CD4-positive, CD25-positive, alpha-beta regulatory T cell (primary cell): ENCODE measurements around the gene MCM7. TPM values are rescaled to one million over a fixed set of nuclear protein-coding genes. Genes with fewer than 3 reads are reported as not detected.
"Not testable (repeated sequence)": the region's sequence is repeated elsewhere in the genome, so short reads cannot be mapped to it uniquely, and the experiment has no call there.

ENCODE experiments used
- ATAC-seq, 2 donors: fragments of 150-1000 bp; cut with Tn5 transposase; one replicate each; pipeline ENCODE4 v1.10.0; 2021; ENCODE audit warnings: low read depth in 2 of 2, moderate number of reproducible peaks in 2 of 2, moderate library complexity in 1 of 2
- DNase-seq, 3 donors: peaks; one replicate each; pipeline versions ENCODE4 v3.0.0 to v3.0.0-alpha.2; 2012 to 2022; ENCODE audit warnings: mixed read lengths in 1 of 3
- H3K27ac ChIP-seq: one replicate; pipeline ENCODE4 v1.7.0; 2013; ENCODE audit warnings: mild to moderate bottlenecking, low read length; ENCODE audit not compliant: insufficient read depth, poor library complexity, severe bottlenecking
- H3K27me3 ChIP-seq: one replicate; pipeline ENCODE4 v1.7.0; 2013; ENCODE audit warnings: low read length; ENCODE audit not compliant: control insufficient read depth, insufficient read depth
- H3K36me3 ChIP-seq: one replicate; pipeline ENCODE4 v1.7.0; 2013; ENCODE audit warnings: mild to moderate bottlenecking, low read length, moderate library complexity; ENCODE audit not compliant: control insufficient read depth, insufficient read depth
- H3K4me1 ChIP-seq: 2 replicates; pipeline ENCODE4 v1.7.0; 2013; ENCODE audit warnings: mild to moderate bottlenecking, low read length; ENCODE audit not compliant: insufficient read depth, control insufficient read depth, poor library complexity, severe bottlenecking
- H3K4me3 ChIP-seq: one replicate; pipeline ENCODE4 v1.7.0; 2013; ENCODE audit warnings: low read depth, mild to moderate bottlenecking, low read length, moderate library complexity
- H3K9me3 ChIP-seq, 2 experiments: 1 replicate in 1 of 2; 2 replicates in 1 of 2; pipeline ENCODE4 v1.7.0; 2013; ENCODE audit warnings: low read length in 2 of 2, mild to moderate bottlenecking in 1 of 2, moderate library complexity in 1 of 2; ENCODE audit not compliant: control insufficient read depth in 2 of 2
- H3K27ac Mint-ChIP-seq, 3 donors: one replicate each; pipeline ENCODE4 v1.8.0; 2020 to 2022; ENCODE audit warnings: mild to moderate bottlenecking in 3 of 3, mixed read lengths in 3 of 3, moderate library complexity in 2 of 3
- H3K27me3 Mint-ChIP-seq: one replicate; pipeline ENCODE4 v1.8.0; 2022; ENCODE audit warnings: mild to moderate bottlenecking, mixed read lengths
- H3K36me3 Mint-ChIP-seq: one replicate; pipeline ENCODE4 v1.8.0; 2020; ENCODE audit warnings: mixed read lengths
- H3K4me1 Mint-ChIP-seq, 4 donors: one replicate each; pipeline ENCODE4 v1.8.0; 2020 to 2022; ENCODE audit warnings: mixed read lengths in 4 of 4, mild to moderate bottlenecking in 1 of 4
- H3K4me3 Mint-ChIP-seq, 4 donors: one replicate each; pipeline ENCODE4 v1.8.0; 2020 to 2022; ENCODE audit warnings: mild to moderate bottlenecking in 4 of 4, mixed read lengths in 4 of 4, moderate library complexity in 3 of 4
- H3K9me3 Mint-ChIP-seq, 7 donors: one replicate each; pipeline ENCODE4 v1.8.0; 2020 to 2022; ENCODE audit warnings: mixed read lengths in 7 of 7, mild to moderate bottlenecking in 3 of 7, moderate library complexity in 2 of 7
- polyA plus RNA-seq, 4 donors: library from polyadenylated mRNA; unstranded; fragments of 300-500 nt; fragmentation: Illumina TruSeq; gene quantifications; one replicate each; pipeline ENCODE4 v1.2.3, GENCODE V29; 2021
- total RNA-seq: library from RNA; stranded (reverse); gene quantifications from one replicate; pipeline ENCODE4 v1.2.3, GENCODE V29; 2022

The MCM7 gene
- total and polyA plus RNA-seq, 5 donors from 2014 or later = 31.2 to 82.0 (median 36.9) TPM

DNA sequence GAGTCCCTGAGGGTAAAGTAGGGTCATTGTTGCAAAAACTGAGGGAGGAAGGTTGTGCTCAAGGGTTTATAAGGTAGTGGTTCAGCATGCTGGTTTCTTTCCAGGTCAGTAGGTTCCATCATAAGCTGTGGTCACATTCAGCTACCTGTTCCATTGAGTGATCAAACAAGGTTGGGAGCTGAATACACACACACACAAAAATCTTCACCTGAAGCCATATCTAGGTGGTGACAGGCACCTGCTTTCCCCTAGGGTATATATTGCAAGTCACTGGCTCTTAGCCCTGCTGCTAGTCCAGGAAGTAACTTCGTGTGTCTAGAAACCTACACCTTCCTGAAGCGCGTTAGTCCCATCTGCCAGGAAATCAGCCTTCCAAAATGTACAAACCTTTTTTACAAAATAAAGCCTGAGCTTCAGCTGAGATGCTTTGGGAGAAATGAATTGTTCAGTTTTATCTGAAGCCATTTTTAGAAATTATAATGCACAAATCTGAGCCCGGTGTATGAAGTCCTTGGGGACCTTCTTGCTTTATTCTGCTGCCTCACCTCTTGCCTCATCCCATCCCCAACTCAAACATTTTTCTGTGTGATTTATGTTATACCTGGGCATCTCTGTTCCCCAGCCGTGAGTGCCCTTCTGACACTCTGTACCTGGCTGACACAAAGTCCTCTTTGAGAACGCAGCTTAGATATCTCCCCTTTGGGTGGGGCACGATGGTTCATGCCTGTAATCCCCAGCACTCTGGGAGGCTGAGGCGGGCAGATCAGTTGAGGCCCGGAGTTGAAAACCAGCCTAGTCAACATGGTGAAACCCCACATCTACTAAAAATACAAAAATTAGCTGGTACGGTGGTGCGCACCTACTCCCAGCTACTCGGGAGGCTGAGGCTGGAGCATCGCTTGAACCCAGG, 36.9 kb upstream of the MCM7 start:
- H3K9me3 ChIP-seq = no peaks in the 10 kb centered on the region
- Mint-ChIP-seq H3K36me3 (no peaks in the 10 kb centered on the region), H3K4me1 (peaks cover 0 to 8% (median 4%) of the 10 kb centered on the region in 4 donors), H3K9me3 (no peaks in the 10 kb centered on the region), H3K4me3 (peak overlapping the region in 2 of 4 donors; percentile 21 to 76), H3K27me3 (peaks cover 2% of the 10 kb centered on the region), H3K27ac (peak overlapping the region in 1 of 3 donors; percentile 32)
- peak; percentile 37 for ATAC-seq
- H3K36me3 ChIP-seq = no peaks in the 10 kb centered on the region
- peak in 1 of 3 donors; percentile 35 for DNase-seq
- H3K4me1 ChIP-seq = peaks cover 3% of the 10 kb centered on the region
- peaks cover 2% of the 10 kb centered on the region for H3K27me3 ChIP-seq
- H3K4me3 ChIP-seq = no peak overlapping the region
- H3K27ac ChIP-seq = no peak overlapping the region

DNA sequence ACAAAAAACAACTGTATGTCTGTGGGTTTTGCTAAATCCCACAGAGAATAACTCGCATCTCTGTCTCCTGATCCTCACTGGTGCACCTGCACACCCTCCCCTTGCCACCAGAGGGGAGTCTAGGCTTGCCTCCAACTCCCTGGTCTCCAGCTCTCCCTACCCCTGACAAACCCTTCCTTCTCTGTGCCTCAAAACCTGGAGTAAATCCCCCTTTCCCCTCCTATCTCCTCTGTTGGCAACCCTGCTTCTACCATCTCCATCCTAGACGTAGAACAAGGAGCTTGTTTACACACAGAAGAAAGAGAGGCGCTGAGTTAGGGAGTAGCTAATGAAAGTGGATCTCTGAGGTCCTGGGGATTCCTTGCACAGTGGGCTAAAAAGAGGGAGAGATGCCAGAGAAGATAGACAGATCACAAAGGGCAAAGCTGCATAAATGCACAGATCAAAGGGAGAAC, 31.5 kb upstream of the MCM7 start:
- H3K4me3 Mint-ChIP-seq = peak overlapping the region in 2 of 4 donors; percentile 22 to 43
- peak; percentile 82 to 83 for ATAC-seq
- H3K27ac Mint-ChIP-seq = peak overlapping the region in 1 of 3 donors; percentile 54

DNA sequence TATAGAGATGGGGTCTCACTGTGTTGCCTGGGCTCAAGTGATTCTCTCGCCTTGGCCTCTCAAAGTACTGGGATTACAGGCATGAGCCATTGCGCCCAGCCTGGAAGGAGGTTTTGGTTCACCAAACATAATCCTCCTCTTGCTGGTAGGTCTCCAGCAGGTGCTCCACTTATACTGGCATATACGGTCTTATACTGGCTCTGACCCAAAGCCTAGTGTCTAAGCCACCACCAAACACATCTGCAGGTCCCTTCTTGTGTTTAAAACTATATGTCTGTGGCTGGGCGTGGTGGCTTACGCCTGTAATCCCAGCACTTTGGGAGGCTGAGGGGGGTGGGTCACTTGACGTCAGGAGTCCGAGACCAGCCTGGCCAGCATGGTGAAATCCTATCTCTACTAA, 30.9 kb upstream of the MCM7 start:
- H3K4me3 Mint-ChIP-seq = peak overlapping the region in 1 of 4 donors; percentile 22

More for the DNA sequence above, 31.5 kb upstream of the MCM7 start:
- Mint-ChIP-seq H3K9me3 (no peaks in the 10 kb centered on the region), H3K36me3 (no peaks in the 10 kb centered on the region), H3K4me1 (peaks cover 0 to 16% (median 11%) of the 10 kb centered on the region in 4 donors), H3K27me3 (peaks cover 8% of the 10 kb centered on the region)
- H3K36me3 ChIP-seq = no peaks in the 10 kb centered on the region
- H3K27me3 ChIP-seq = no peaks in the 10 kb centered on the region
- no peak overlapping the region for H3K4me3 ChIP-seq
- H3K27ac ChIP-seq = no peak overlapping the region
- no peaks in the 10 kb centered on the region for H3K9me3 ChIP-seq
- peaks cover 14% of the 10 kb centered on the region for H3K4me1 ChIP-seq
- peak; percentile 39 to 75 (median 62) for DNase-seq

DNA sequence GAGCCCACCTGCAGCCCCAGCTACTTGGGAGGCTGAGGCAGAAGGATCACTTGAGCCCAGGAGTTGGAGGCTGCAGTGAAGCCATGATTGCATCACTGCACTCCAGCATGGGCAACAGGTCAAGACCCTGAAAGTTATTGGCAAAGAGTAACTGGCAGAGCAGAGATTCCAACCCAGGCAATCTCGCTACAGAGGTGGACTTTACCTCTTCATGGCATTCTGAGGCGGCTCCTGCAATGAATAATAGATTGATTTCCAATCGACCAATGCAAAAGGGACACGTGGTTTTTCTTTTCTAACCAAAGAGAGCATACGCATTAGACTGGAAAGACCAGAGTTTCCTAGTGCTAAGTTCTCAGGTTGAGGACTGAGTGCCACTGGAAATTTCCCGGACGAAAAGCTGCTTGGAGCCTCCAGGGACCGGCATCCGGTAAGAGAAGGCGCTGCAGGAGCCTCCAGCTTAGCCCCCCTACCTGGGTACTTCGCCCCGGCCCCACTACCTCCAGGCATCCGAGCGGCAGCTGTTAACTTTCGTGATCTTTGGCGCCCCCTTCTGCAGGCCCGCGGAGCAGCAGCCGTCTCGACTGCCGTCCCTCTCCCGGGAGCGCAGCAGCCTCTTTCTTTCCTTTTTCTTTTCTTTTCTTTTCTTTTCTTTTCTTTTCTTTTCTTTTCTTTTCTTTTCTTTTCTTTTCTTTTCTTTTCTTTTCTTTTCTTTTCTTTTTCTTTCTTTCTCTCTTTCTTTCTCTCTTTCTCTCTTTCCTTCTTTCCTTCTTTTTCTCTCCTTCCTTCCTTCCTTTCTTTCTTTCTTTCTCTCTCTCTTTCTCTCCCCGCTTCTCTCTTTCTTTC, 29.6 kb upstream of the MCM7 start:
- Mint-ChIP-seq H3K9me3 (no peaks in the 10 kb centered on the region), H3K27ac (no peak overlapping the region), H3K4me3 (peak overlapping the region in 3 of 4 donors; percentile 36 to 96 (median 68)), H3K36me3 (no peaks in the 10 kb centered on the region), H3K27me3 (peaks cover 8% of the 10 kb centered on the region), H3K4me1 (peaks cover 0 to 26% (median 16%) of the 10 kb centered on the region in 4 donors)
- H3K4me1 ChIP-seq = peaks cover 22% of the 10 kb centered on the region
- H3K9me3 ChIP-seq = no peaks in the 10 kb centered on the region
- DNase-seq (peak; percentile 75 to 80 (median 75)), ATAC-seq (no peak)
- no peaks in the 10 kb centered on the region for H3K27me3 ChIP-seq
- H3K4me3 ChIP-seq = no peak overlapping the region
- no peaks in the 10 kb centered on the region for H3K36me3 ChIP-seq
- no peak overlapping the region for H3K27ac ChIP-seq

More for the DNA sequence above, 30.9 kb upstream of the MCM7 start:
- H3K27ac Mint-ChIP-seq = no peak overlapping the region
- H3K27ac ChIP-seq = no peak overlapping the region
- peaks cover 8% of the 10 kb centered on the region for H3K27me3 Mint-ChIP-seq
- no peak overlapping the region for H3K4me3 ChIP-seq
- ATAC-seq (no peak), DNase-seq (no peak)
- H3K9me3 ChIP-seq = no peaks in the 10 kb centered on the region
- H3K4me1 ChIP-seq = peaks cover 16% of the 10 kb centered on the region
- no peaks in the 10 kb centered on the region for H3K36me3 ChIP-seq
- H3K9me3 Mint-ChIP-seq = no peaks in the 10 kb centered on the region
- H3K27me3 ChIP-seq = no peaks in the 10 kb centered on the region
- H3K4me1 Mint-ChIP-seq = peaks cover 0 to 15% (median 11%) of the 10 kb centered on the region in 4 donors
- no peaks in the 10 kb centered on the region for H3K36me3 Mint-ChIP-seq

GRCh38 chr7:100130220-100130607, 29.0 kb upstream of the MCM7 start:
- H3K27me3 ChIP-seq, H3K4me3 ChIP-seq, H3K36me3 ChIP-seq, H3K36me3 Mint-ChIP-seq, H3K9me3 ChIP-seq, ATAC-seq, H3K27me3 Mint-ChIP-seq, H3K27ac ChIP-seq, DNase-seq, H3K27ac Mint-ChIP-seq, H3K9me3 Mint-ChIP-seq: not testable (repeated sequence)
- peak overlapping the region in 1 of 4 donors; percentile 68 for H3K4me3 Mint-ChIP-seq
- H3K4me1 Mint-ChIP-seq = peaks cover 0 to 32% (median 18%) of the 10 kb centered on the region in 4 donors
- peaks cover 28% of the 10 kb centered on the region for H3K4me1 ChIP-seq

DNA sequence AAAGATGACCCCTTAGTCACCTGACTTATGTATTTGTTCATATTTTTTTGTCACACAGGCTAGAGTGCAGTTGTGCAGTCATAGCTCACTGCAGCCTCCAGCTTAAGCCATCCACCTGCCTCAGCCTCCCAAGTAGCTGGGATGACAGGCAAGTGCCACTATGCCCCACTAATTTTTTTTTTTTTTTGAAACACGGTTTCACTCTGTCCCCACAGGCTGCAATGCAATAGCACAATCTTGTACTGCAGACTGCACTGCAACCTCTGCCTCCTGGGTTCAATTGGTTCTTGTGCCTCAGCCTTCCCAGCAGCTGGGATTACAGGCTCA, 27.4 kb upstream of the MCM7 start:
- H3K27ac Mint-ChIP-seq = peak overlapping the region in 2 of 3 donors; percentile 80 to 85
- Histone ChIP-seq H3K36me3 (no peaks in the 10 kb centered on the region), H3K4me1 (peaks cover 37% of the 10 kb centered on the region), H3K27me3 (no peaks in the 10 kb centered on the region), H3K4me3 (no peak overlapping the region), H3K27ac (no peak overlapping the region), H3K9me3 (no peaks in the 10 kb centered on the region)
- ATAC-seq (no peak), DNase-seq (peak in 1 of 3 donors; percentile 11)
- H3K4me3 Mint-ChIP-seq = peak overlapping the region; percentile 83 to 97 (median 84)
- peaks cover 8% of the 10 kb centered on the region for H3K27me3 Mint-ChIP-seq
- no peaks in the 10 kb centered on the region for H3K9me3 Mint-ChIP-seq
- no peaks in the 10 kb centered on the region for H3K36me3 Mint-ChIP-seq
- H3K4me1 Mint-ChIP-seq = peaks cover 0 to 44% (median 26%) of the 10 kb centered on the region in 4 donors

GRCh38 chr7:100127866-100128636, 26.9 kb upstream of the MCM7 start:
- H3K4me3 ChIP-seq = peak overlapping the region; percentile 32
- ATAC-seq (no peak), DNase-seq (peak in 2 of 3 donors; percentile 18 to 43)
- no peaks in the 10 kb centered on the region for H3K36me3 ChIP-seq
- H3K9me3 Mint-ChIP-seq = no peaks in the 10 kb centered on the region
- H3K4me1 Mint-ChIP-seq = peaks cover 0 to 44% (median 26%) of the 10 kb centered on the region in 4 donors
- H3K36me3 Mint-ChIP-seq = no peaks in the 10 kb centered on the region
- peak overlapping the region; percentile 97 for H3K27ac ChIP-seq
- peak overlapping the region; percentile 76 to 85 (median 80) for H3K27ac Mint-ChIP-seq
- H3K9me3 ChIP-seq = no peaks in the 10 kb centered on the region
- H3K4me1 ChIP-seq = peaks cover 37% of the 10 kb centered on the region
- H3K27me3 ChIP-seq = no peaks in the 10 kb centered on the region
- H3K27me3 Mint-ChIP-seq = peaks cover 8% of the 10 kb centered on the region
- H3K4me3 Mint-ChIP-seq = peak overlapping the region; percentile 83 to 97 (median 84)
